ENCODE data around the gene TRIM4.

Gene TRIM4

GRCh38 chr7:99843808-99844207 is 75.5 kb downstream of the TRIM4 start:
- no peak for DNase-seq (ENCODE audit: low read depth)

GRCh38 chr7:99842926-99843325 is 76.4 kb downstream of the TRIM4 start:
- DNase-seq (ENCODE audit: low read depth) = no peak

All from GM04503 (cell line).